WTC11 (cell line): ENCODE data around the gene EN2.

Source experiments
- CTCF ChIP-seq: fragments of 200-600 bp; IDR thresholded peaks from 2 replicates; pipeline ENCODE4 v1.8.0; 2022; ENCODE audit warnings: antibody characterized with exemption
- MAX ChIP-seq: sonication (generic); formaldehyde crosslinking; IDR thresholded peaks from 2 replicates; pipeline ENCODE4 v1.8.0; 2022; ENCODE audit warnings: mild to moderate bottlenecking, missing genetic modification reagents
- ZNF219 ChIP-seq: sonication (generic); formaldehyde crosslinking; IDR thresholded peaks from 2 replicates; pipeline ENCODE4 v1.8.0; 2023; ENCODE audit warnings: missing genetic modification reagents, mild to moderate bottlenecking, borderline replicate concordance

- TF ChIP-seq CTCF, result no peak
- no peak for TF ChIP-seq ZNF219
- TF ChIP-seq MAX (CRISPR knock-in tag), result no peak
Observed at GRCh38 chr7:155423337-155424285, 34.3 kb upstream of the EN2 start.
